ENCODE measurements around the gene SPATA2. TPM values are rescaled to one million over a fixed set of nuclear protein-coding genes. Genes with fewer than 3 reads are reported as not detected.

Gene SPATA2
- polyA plus RNA-seq, 2 of the 4 experiments (the other 2 are of a cell fraction), result 4.7 to 5.1 TPM

GRCh38 chr20:49941456-49941855 is 26.1 kb upstream of the SPATA2 start (continued):
- no peak for TF ChIP-seq BCL3 (IDR thresholded peaks at IDR 0.05)
- TF ChIP-seq HOXB13 (CRISPR knock-in tag; IDR thresholded peaks at IDR 0.05; ENCODE audit: low read depth), result no peak
- no peak for TF ChIP-seq SMC3 (IDR thresholded peaks at IDR 0.05)
- no peak for TF ChIP-seq POLR2A (IDR thresholded peaks at IDR 0.05; ENCODE audit: low read length)

- CTCF ChIA-PET, result interaction anchor here (0.6 to 2.4 kb wide), 6 partner anchors 8 to 516 kb away, joined by 3 to 9 read pairs (median 6); no protein-coding TSS in a partner anchor
- no peak for DNase-seq (ENCODE audit: low read depth in 1 of 2, low spot score in 1 of 2)
- no peak for FAIRE-seq
- Histone ChIP-seq H3K27ac (peak overlapping the region in 1 of 2 experiments; percentile 95; a peak in 3 of 6 replicates), H3K4me2 (peak overlapping the region; percentile 95), H3K9me3 (no peaks in the 10 kb centered on the region), H3K4me3 (no peak overlapping the region), H3K4me1 (peaks cover 30% of the 10 kb centered on the region)
- ATAC-seq, result no peak
- WGBS (ENCODE audit: missing lambda C conversion rate), result 79% methylated on average over 12 of the region's 12 CpGs
- POLR2A ChIA-PET, result no interaction called here
- no peak for TF ChIP-seq MAFK (IDR thresholded peaks at IDR 0.05; ENCODE audit: partially characterized antibody)
- TF ChIP-seq MAZ (IDR thresholded peaks at IDR 0.05; ENCODE audit: borderline replicate concordance, low read depth, low read length), result no peak
Observed at GRCh38 chr20:49938173-49939163, 23.1 kb upstream of the SPATA2 start.

GRCh38 chr20:49937027-49937929 is 21.9 kb upstream of the SPATA2 start:
- ChIA-PET POLR2A (interaction anchor here (1.5 to 2.0 kb wide), 2 partner anchors 9 to 21 kb away, joined by 8 to 11 read pairs; partner anchors contain the start of gene SPATA2), CTCF (interaction anchor here (0.6 to 2.4 kb wide), 6 partner anchors 9 to 515 kb away, joined by 3 to 9 read pairs (median 6); no protein-coding TSS in a partner anchor)
- peak overlapping the region; percentile 95 for H3K4me2 ChIP-seq
- no peak for FAIRE-seq
- WGBS (ENCODE audit: missing lambda C conversion rate), result 24% methylated on average over 12 of the region's 12 CpGs
- no peak for DNase-seq (ENCODE audit: low read depth in 1 of 2, low spot score in 1 of 2)
- H3K4me3 ChIP-seq, result peak overlapping the region; percentile 71
- H3K4me1 ChIP-seq, result peaks cover 26% of the 10 kb centered on the region
- ATAC-seq, result no peak; a peak in 1 of 6 replicates
- H3K9me3 ChIP-seq, result no peaks in the 10 kb centered on the region
- no peak for TF ChIP-seq BCL3 (IDR thresholded peaks at IDR 0.05)
- no peak for TF ChIP-seq KDM5A (IDR thresholded peaks at IDR 0.05)
- TF ChIP-seq ZNF302 (CRISPR knock-in tag; IDR thresholded peaks at IDR 0.05), result no peak
- no peak for TF ChIP-seq EHMT2 (IDR thresholded peaks at IDR 0.05; ENCODE audit: low read depth)
- no peak for TF ChIP-seq RAD21 (conservative IDR thresholded peaks at IDR 0.05 in 1 of 2, IDR thresholded peaks at IDR 0.05 in 1 of 2)
- no peak for TF ChIP-seq CTCF (IDR thresholded peaks at IDR 0.05)
- no peak for TF ChIP-seq CHD4 (IDR thresholded peaks at IDR 0.05; ENCODE audit: borderline replicate concordance)
- peak overlapping the region; percentile 79 to 95 for H3K27ac ChIP-seq
